NB4 (cell line): ENCODE data around the gene ZBTB7B.

Experiments used
- DNase-seq: peaks from one replicate; pipeline ENCODE4 v3.0.0; 2010; ENCODE audit warnings: low read depth
- H3K4me3 ChIP-seq: one replicate; pipeline ENCODE4 v1.5.1; 2011; ENCODE audit warnings: mild to moderate bottlenecking, low read depth, low read length, moderate library complexity
- MYC ChIP-seq: IDR thresholded peaks from 2 replicates; pipeline ENCODE4 v1.6.1; 2011; ENCODE audit warnings: low read depth, low read length
- POLR2A ChIP-seq: IDR thresholded peaks from 2 replicates; pipeline ENCODE4 v1.6.1; 2011; ENCODE audit warnings: mild to moderate bottlenecking; ENCODE audit not compliant: insufficient read length; ENCODE audit errors: extremely low read depth
- TF ChIP-seq, protein P1 (sequence below): IDR thresholded peaks from one replicate; pipeline ENCODE4 v1.5.1; 2012; ENCODE audit warnings: low read depth, low read length
- TF ChIP-seq, protein P2 (sequence below): IDR thresholded peaks from 2 replicates; pipeline ENCODE4 v1.6.1; 2011; ENCODE audit warnings: low read depth, low read length

The ZBTB7B gene

GRCh38 chr1:155035936-155036335 lies 33.3 kb downstream of the ZBTB7B start:
- DNase-seq: no peak

DNA sequence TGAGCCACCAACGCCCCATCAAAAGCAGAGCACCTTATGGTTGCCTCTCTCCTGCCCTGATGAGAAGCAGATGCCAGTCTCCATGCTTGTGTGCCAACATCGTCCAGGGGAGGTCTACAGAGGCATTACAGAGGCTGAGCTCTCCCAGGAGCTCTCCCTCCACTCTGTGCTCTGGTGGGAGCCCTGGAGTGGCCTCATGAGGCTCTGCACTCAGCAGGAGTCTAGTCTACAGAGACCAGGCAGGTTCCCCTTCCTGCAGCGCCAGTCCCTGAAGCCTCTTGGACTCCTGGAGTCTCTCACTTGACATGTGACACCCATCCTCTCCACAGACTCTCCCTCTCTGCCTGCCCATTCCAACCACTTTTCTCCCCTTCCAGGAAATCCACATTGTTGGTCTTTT lies 34.4 kb downstream of the ZBTB7B start:
- no peak for TF ChIP-seq POLR2A
- TF ChIP-seq MYC: no peak
- TF ChIP-seq, protein P1, sequence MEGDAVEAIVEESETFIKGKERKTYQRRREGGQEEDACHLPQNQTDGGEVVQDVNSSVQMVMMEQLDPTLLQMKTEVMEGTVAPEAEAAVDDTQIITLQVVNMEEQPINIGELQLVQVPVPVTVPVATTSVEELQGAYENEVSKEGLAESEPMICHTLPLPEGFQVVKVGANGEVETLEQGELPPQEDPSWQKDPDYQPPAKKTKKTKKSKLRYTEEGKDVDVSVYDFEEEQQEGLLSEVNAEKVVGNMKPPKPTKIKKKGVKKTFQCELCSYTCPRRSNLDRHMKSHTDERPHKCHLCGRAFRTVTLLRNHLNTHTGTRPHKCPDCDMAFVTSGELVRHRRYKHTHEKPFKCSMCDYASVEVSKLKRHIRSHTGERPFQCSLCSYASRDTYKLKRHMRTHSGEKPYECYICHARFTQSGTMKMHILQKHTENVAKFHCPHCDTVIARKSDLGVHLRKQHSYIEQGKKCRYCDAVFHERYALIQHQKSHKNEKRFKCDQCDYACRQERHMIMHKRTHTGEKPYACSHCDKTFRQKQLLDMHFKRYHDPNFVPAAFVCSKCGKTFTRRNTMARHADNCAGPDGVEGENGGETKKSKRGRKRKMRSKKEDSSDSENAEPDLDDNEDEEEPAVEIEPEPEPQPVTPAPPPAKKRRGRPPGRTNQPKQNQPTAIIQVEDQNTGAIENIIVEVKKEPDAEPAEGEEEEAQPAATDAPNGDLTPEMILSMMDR: no peak
- TF ChIP-seq, protein P2, sequence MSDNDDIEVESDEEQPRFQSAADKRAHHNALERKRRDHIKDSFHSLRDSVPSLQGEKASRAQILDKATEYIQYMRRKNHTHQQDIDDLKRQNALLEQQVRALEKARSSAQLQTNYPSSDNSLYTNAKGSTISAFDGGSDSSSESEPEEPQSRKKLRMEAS: no peak
- DNase-seq: no peak
- H3K4me3 ChIP-seq: no peak overlapping the region

More at GRCh38 chr1:155035936-155036335, 33.3 kb downstream of the ZBTB7B start:
- no peak overlapping the region for H3K4me3 ChIP-seq
- TF ChIP-seq, protein P1: no peak
- no peak for TF ChIP-seq POLR2A
- TF ChIP-seq, protein P2: no peak
- no peak for TF ChIP-seq MYC

DNA sequence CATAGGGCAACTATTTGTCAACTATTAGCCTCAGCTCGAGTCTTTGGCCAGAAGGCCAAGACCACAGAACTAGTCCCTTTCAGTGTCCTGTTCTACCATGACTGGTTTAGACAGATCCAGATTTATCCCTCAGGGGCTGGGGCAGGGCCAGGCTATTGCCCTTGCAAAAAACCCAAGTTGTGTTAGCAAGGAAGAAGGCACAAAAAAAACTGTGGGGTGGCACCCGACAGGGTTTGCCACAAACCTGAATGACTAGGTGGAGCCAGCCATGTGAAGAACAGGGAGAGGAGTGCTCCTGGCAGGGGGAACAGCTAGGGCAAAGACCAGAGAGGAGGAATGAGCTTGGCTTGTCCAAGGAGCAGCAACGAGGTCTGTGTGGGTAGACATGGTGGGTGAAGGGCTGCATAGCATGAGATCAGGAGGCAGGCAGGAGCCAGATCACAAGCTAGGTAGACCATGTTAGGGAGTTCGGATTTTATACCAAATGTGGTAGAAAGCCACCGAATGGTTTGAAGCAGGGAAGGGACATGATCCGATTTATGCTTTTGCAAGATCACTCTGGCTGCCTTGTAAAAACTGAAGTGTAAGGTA lies 35.3 kb downstream of the ZBTB7B start:
- no peak overlapping the region for H3K4me3 ChIP-seq
- DNase-seq: no peak
- TF ChIP-seq, protein P2: no peak
- TF ChIP-seq, protein P1: no peak
- no peak for TF ChIP-seq POLR2A
- no peak for TF ChIP-seq MYC

DNA sequence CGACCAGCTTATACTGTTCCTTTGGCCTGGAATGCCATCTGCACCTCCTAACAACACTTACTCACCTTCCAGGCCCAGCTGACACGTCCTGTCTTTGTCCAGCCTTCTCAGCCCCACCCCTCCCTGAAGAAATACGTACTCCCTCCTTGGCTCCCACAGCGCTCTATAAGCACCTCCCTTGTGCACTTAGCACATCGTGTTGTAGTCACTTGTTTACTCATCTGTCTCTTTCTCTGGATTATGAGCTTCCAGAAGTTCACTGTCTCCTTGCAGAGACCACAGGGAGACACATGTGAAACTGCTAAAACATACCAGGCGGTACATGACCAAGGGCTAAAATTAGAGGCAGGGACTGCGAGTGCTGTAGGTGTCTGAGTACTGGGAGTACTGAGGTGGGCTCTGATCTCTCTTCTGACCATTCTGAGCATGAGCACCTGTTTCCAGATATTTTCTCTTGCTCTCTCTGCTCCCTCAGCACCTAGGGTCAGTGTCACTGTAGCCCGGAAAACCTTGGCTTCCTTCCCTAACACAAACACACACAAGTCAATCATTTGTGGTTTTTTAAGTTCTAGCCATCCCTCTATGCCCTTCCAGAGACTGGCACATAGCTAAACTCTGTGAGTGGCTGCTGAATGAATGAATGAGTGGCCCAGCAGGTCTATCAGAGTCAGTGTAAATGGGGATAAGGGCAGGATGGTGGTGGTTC lies 36.2 kb downstream of the ZBTB7B start:
- DNase-seq: no peak
- H3K4me3 ChIP-seq: no peak overlapping the region
- TF ChIP-seq POLR2A (no peak), MYC (no peak)
- TF ChIP-seq, protein P2: no peak
- TF ChIP-seq, protein P1: no peak

- H3K4me3 ChIP-seq: no peak overlapping the region
- DNase-seq: no peak
- TF ChIP-seq MYC (no peak), POLR2A (no peak)
- TF ChIP-seq, protein P1: no peak
- TF ChIP-seq, protein P2: no peak
These were observed 36.7 kb downstream of the ZBTB7B start for GRCh38 chr1:155039308-155039669.
